Keratinocyte (primary cell): ENCODE measurements around the gene ALG2. TPM values are rescaled to one million over a fixed set of nuclear protein-coding genes. Genes with fewer than 3 reads are reported as not detected.

Experiments used
- DNase-seq: peaks from one replicate; pipeline ENCODE4 v3.0.0-alpha.2; 2011; ENCODE audit warnings: low read depth, missing footprints, low spot score
- FAIRE-seq: peaks from 2 replicates; lab custom pipeline; 2011; peaks lifted over from hg19 to GRCh38; lab: Jason Lieb, UNC
- H2AFZ ChIP-seq: 2 replicates; pipeline ENCODE4 v1.6.0; 2012; ENCODE audit warnings: low read length, control low read depth, inconsistent platforms; ENCODE audit not compliant: control insufficient read depth
- H3K27ac ChIP-seq: 2 replicates; pipeline ENCODE4 v1.5.1; 2011; ENCODE audit warnings: low read length; ENCODE audit not compliant: control insufficient read depth, insufficient read depth
- H3K27me3 ChIP-seq: 3 replicates; pipeline ENCODE4 v1.6.0; 2011; ENCODE audit warnings: low read length; ENCODE audit not compliant: control insufficient read depth, insufficient read depth; ENCODE audit errors: extremely low read depth
- H3K36me3 ChIP-seq, 2 experiments: 2 replicates in 1 of 2; 3 replicates in 1 of 2; pipeline ENCODE4 v1.5.1; 2011; ENCODE audit warnings: low read length in 2 of 2, mild to moderate bottlenecking in 1 of 2; ENCODE audit not compliant: control insufficient read depth in 2 of 2, insufficient read depth in 2 of 2; ENCODE audit errors: extremely low read depth in 1 of 2
- H3K4me1 ChIP-seq: 3 replicates; pipeline ENCODE4 v1.5.1; 2011; ENCODE audit warnings: low read length; ENCODE audit not compliant: control insufficient read depth, insufficient read depth; ENCODE audit errors: extremely low read depth
- H3K4me2 ChIP-seq: 3 replicates; pipeline ENCODE4 v1.6.0; 2011; ENCODE audit warnings: low read depth, low read length; ENCODE audit not compliant: control insufficient read depth, insufficient read depth; ENCODE audit errors: extremely low read depth
- H3K4me3 ChIP-seq, 3 experiments: fragments of 200-600 bp in 1 of 3; sonication (generic) in 1 of 3; 2 replicates in 2 of 3; 3 replicates in 1 of 3; pipeline ENCODE4 v1.5.1; 2011 to 2016; ENCODE audit warnings: low read length in 3 of 3, mild to moderate bottlenecking in 3 of 3, control low read depth in 2 of 3, inconsistent platforms in 1 of 3, low read depth in 1 of 3, mixed read lengths in 1 of 3, mixed run types in 1 of 3, moderate library complexity in 1 of 3; ENCODE audit not compliant: control insufficient read depth in 2 of 3, insufficient read depth in 2 of 3; ENCODE audit errors: extremely low read depth in 1 of 3
- H3K79me2 ChIP-seq: 2 replicates; pipeline ENCODE4 v1.6.0; 2012; ENCODE audit warnings: low read length; ENCODE audit not compliant: control insufficient read depth, insufficient read depth
- H3K9ac ChIP-seq: 3 replicates; pipeline ENCODE4 v1.6.0; 2011; ENCODE audit warnings: low read length; ENCODE audit not compliant: control insufficient read depth, insufficient read depth; ENCODE audit errors: extremely low read depth
- H3K9me1 ChIP-seq: 3 replicates; pipeline ENCODE4 v1.6.0; 2011; ENCODE audit warnings: low read length; ENCODE audit not compliant: control insufficient read depth, insufficient read depth; ENCODE audit errors: extremely low read depth
- H3K9me3 ChIP-seq: 2 replicates; pipeline ENCODE4 v1.5.1; 2012; ENCODE audit warnings: low read depth, low read length; ENCODE audit not compliant: control insufficient read depth
- H4K20me1 ChIP-seq: 3 replicates; pipeline ENCODE4 v1.6.0; 2011; ENCODE audit warnings: low read length; ENCODE audit not compliant: control insufficient read depth, insufficient read depth; ENCODE audit errors: extremely low read depth
- EZH2 ChIP-seq: IDR thresholded peaks from one replicate; pipeline ENCODE4 v1.6.1; 2012; ENCODE audit warnings: inconsistent platforms, mild to moderate bottlenecking, low read length, moderate library complexity
- dilution Hi-C: fragments of 300-500 bp; cut with MboI; formaldehyde crosslinking; loops from one replicate; pipeline ENCODE4 v1.7.0; 2020; ENCODE audit warnings: low sequenced_read_pairs; ENCODE audit not compliant: extremely low pct_ligation_motif_present
- polyA plus RNA-seq, 5 experiments: library from polyadenylated mRNA; depleted of rRNA in 3 of 5; stranded (reverse) in 3 of 5; stranded (forward) in 1 of 5; unstranded in 1 of 5; fragments of >200 nt; gene quantifications; 1 replicate in 1 of 5; 2 replicates in 3 of 5; 3 replicates in 1 of 5; pipeline versions ENCODE4 v1.2.1 to v1.2.3, GENCODE V29; 2011 to 2012; ENCODE audit warnings: missing spikeins in 2 of 5, low read depth in 1 of 5, low replicate concordance in 1 of 5
- small RNA-seq, 3 experiments: library from RNA; depleted of rRNA; stranded (forward); fragments of <200 nt; gene quantifications; one replicate each; pipeline ENCODE3, GENCODE V24; 2012; ENCODE audit warnings: low read depth in 3 of 3, low replicate concordance in 1 of 3; ENCODE audit not compliant: insufficient read length in 3 of 3
- TF ChIP-seq, protein P1 (sequence below), 3 experiments: IDR thresholded peaks in 1 of 3; conservative IDR thresholded peaks in 1 of 3; optimal IDR thresholded peaks in 1 of 3; 2 replicates in 2 of 3; 3 replicates in 1 of 3; pipeline versions ENCODE3 to v1.5.1; 2011; ENCODE audit warnings: low read length in 3 of 3, mild to moderate bottlenecking in 3 of 3, moderate library complexity in 2 of 3, control low read depth in 1 of 3, inconsistent platforms in 1 of 3; ENCODE audit not compliant: insufficient read depth in 2 of 3; ENCODE audit errors: extremely low read depth in 1 of 3

The ALG2 gene
- polyA plus RNA-seq, 1 donor (not counting 4 experiments of a cell fraction or from before 2014, with no cell fraction given) = 57.1 TPM

DNA sequence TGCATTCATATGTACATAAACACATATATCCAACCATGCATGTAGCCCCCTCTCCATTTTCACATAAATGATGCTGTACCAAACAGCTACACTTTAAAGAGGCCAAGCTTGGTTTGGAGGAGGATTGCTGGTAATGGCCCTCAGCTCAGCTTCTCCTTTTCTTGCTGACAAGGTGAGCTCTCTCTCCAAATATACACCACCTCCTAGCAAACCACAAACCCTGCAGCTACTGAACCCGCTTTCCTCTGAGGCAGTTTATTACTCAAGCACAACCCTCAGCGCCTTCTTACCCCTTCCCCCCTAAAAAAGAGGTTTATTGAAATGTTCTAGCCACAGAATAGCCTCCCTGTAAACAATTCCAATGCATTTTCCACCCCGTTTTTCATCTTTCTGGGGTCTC, 54.0 kb downstream of the ALG2 start:
- DNase-seq (no peak), FAIRE-seq (no peak)
- Histone ChIP-seq H3K4me1 (no peaks in the 10 kb centered on the region), H3K27ac (no peak overlapping the region), H4K20me1 (no peaks in the 10 kb centered on the region), H3K9ac (no peak overlapping the region), H3K4me3 (no peak overlapping the region), H3K9me1 (no peaks in the 10 kb centered on the region), H3K4me2 (no peak overlapping the region), H3K27me3 (peaks cover 16% of the 10 kb centered on the region), H3K36me3 (no peaks in the 10 kb centered on the region), H2AFZ (no peak overlapping the region), H3K9me3 (no peaks in the 10 kb centered on the region), H3K79me2 (no peaks in the 10 kb centered on the region)
- no peak for TF ChIP-seq EZH2
- TF ChIP-seq, protein P1, sequence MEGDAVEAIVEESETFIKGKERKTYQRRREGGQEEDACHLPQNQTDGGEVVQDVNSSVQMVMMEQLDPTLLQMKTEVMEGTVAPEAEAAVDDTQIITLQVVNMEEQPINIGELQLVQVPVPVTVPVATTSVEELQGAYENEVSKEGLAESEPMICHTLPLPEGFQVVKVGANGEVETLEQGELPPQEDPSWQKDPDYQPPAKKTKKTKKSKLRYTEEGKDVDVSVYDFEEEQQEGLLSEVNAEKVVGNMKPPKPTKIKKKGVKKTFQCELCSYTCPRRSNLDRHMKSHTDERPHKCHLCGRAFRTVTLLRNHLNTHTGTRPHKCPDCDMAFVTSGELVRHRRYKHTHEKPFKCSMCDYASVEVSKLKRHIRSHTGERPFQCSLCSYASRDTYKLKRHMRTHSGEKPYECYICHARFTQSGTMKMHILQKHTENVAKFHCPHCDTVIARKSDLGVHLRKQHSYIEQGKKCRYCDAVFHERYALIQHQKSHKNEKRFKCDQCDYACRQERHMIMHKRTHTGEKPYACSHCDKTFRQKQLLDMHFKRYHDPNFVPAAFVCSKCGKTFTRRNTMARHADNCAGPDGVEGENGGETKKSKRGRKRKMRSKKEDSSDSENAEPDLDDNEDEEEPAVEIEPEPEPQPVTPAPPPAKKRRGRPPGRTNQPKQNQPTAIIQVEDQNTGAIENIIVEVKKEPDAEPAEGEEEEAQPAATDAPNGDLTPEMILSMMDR (optimal IDR thresholded peaks at IDR 0.05 in 1 of 3, IDR thresholded peaks at IDR 0.05 in 1 of 3, conservative IDR thresholded peaks at IDR 0.05 in 1 of 3; ENCODE audit: extremely low read depth in 1 of 3, insufficient read depth in 2 of 3, low read length in 3 of 3) = no peak
- dilution Hi-C loops = no loop called here

DNA sequence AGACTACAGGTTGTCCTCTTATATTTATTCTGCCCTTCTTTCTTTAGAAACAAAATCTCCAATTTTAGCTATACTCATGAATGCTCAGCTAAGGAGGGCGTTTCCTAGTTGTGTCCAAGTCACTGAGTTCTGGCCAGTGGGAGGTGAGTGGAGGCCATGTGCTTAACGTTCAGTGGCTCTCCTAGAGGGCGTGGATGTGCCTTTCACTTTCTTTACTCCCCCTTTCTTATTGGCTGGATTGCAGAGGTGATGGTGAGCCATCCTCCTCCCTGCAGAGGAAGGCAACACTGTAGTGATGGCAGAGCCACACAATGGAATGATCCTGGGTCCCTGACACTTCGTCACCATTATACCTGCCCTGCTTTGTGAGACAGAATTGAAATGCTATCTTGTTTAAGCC, 54.6 kb downstream of the ALG2 start:
- Histone ChIP-seq H3K36me3 (no peaks in the 10 kb centered on the region), H3K4me2 (no peak overlapping the region), H2AFZ (no peak overlapping the region), H3K9ac (no peak overlapping the region), H3K4me3 (no peak overlapping the region), H3K9me3 (no peaks in the 10 kb centered on the region), H3K9me1 (no peaks in the 10 kb centered on the region), H3K79me2 (no peaks in the 10 kb centered on the region), H3K4me1 (no peaks in the 10 kb centered on the region), H4K20me1 (no peaks in the 10 kb centered on the region), H3K27me3 (peaks cover 16% of the 10 kb centered on the region), H3K27ac (no peak overlapping the region)
- FAIRE-seq (no peak), DNase-seq (no peak)
- no peak for TF ChIP-seq EZH2
- TF ChIP-seq, protein P1 (optimal IDR thresholded peaks at IDR 0.05 in 1 of 3, IDR thresholded peaks at IDR 0.05 in 1 of 3, conservative IDR thresholded peaks at IDR 0.05 in 1 of 3; ENCODE audit: extremely low read depth in 1 of 3, insufficient read depth in 2 of 3, low read length in 3 of 3) = no peak
- dilution Hi-C loops = no loop called here

Small RNA genes lying within 50 kb of the gene (small RNA-seq; reads per million reads assigned to genes)
- gene RN7SL794P = 0 reads per million in 3 experiments

Other genes with a start within 250 kb of the ALG2 start
- 41.6 to 55.0 TPM (median 49.7 TPM) in 3 replicates for gene TGFBR1, start 116.8 kb downstream of the ALG2 start, polyA plus RNA-seq
- 182 to 207 TPM (median 199 TPM) in 3 replicates for gene SEC61B, start 340 bp upstream of the ALG2 start, polyA plus RNA-seq